WERI-Rb-1 (cell line): Measurements from ENCODE around the gene STRAP.

Experiments
- DNase-seq: peaks from one replicate; pipeline ENCODE4 v3.0.0-alpha.2; 2020
- H3K27ac ChIP-seq: fragments of 250-450 bp; sonication (Bioruptor Pico); 2 replicates; pipeline ENCODE4 v1.5.1; 2020; ENCODE audit warnings: mild to moderate bottlenecking, moderate library complexity
- H3K27me3 ChIP-seq: fragments of 250-450 bp; sonication (Bioruptor Pico); 2 replicates; pipeline ENCODE4 v1.5.1; 2021; ENCODE audit warnings: mild to moderate bottlenecking, low read depth, moderate library complexity; ENCODE audit not compliant: insufficient read depth, severe bottlenecking
- H3K36me3 ChIP-seq: fragments of 250-450 bp; sonication (Bioruptor Pico); 2 replicates; pipeline ENCODE4 v1.5.1; 2020; ENCODE audit warnings: mild to moderate bottlenecking, moderate library complexity
- H3K4me3 ChIP-seq: 2 replicates; pipeline ENCODE4 v1.5.1; 2011; ENCODE audit warnings: low read depth, mild to moderate bottlenecking, control low read depth, low read length
- H3K9me3 ChIP-seq: fragments of 250-450 bp; sonication (Bioruptor Pico); 2 replicates; pipeline ENCODE4 v1.5.1; 2021; ENCODE audit warnings: mild to moderate bottlenecking, moderate library complexity; ENCODE audit not compliant: severe bottlenecking
- CTCF ChIP-seq: IDR thresholded peaks from 2 replicates; pipeline ENCODE4 v1.5.1; 2011; ENCODE audit warnings: low read depth, mild to moderate bottlenecking, control low read depth, inconsistent platforms, low read length

Gene STRAP

GRCh38 chr12:15918066-15918465 lies 35.9 kb downstream of the STRAP start:
- DNase-seq, result peak; percentile 39
- H3K27me3 ChIP-seq, result no peaks in the 10 kb centered on the region
- H3K36me3 ChIP-seq, result no peaks in the 10 kb centered on the region; the same call in none of the 2 replicates
- H3K27ac ChIP-seq, result no peak overlapping the region; the same call in 1 of the 2 replicates
- no peak overlapping the region for H3K4me3 ChIP-seq
- H3K9me3 ChIP-seq, result no peaks in the 10 kb centered on the region
- TF ChIP-seq CTCF, result no peak

- no peak for DNase-seq
- H3K36me3 ChIP-seq, result no peaks in the 10 kb centered on the region; the same call in none of the 2 replicates
- no peak overlapping the region for H3K4me3 ChIP-seq
- H3K27ac ChIP-seq, result no peak overlapping the region
- TF ChIP-seq CTCF, result no peak
- H3K9me3 ChIP-seq, result no peaks in the 10 kb centered on the region
- no peaks in the 10 kb centered on the region for H3K27me3 ChIP-seq
Observed at GRCh38 chr12:15919418-15919817, 37.2 kb downstream of the STRAP start.

GRCh38 chr12:15924956-15925355 lies 42.8 kb downstream of the STRAP start:
- no peaks in the 10 kb centered on the region; the same call in 1 of the 2 replicates for H3K36me3 ChIP-seq

GRCh38 chr12:15928346-15928745 lies 46.2 kb downstream of the STRAP start:
- no peaks in the 10 kb centered on the region for H3K9me3 ChIP-seq
- TF ChIP-seq CTCF, result no peak
- H3K27me3 ChIP-seq, result no peaks in the 10 kb centered on the region
- H3K36me3 ChIP-seq, result no peaks in the 10 kb centered on the region; the same call in none of the 2 replicates
- H3K27ac ChIP-seq, result no peak overlapping the region
- DNase-seq, result no peak
- H3K4me3 ChIP-seq, result no peak overlapping the region

More at GRCh38 chr12:15924956-15925355, 42.8 kb downstream of the STRAP start:
- TF ChIP-seq CTCF, result no peak
- H3K27ac ChIP-seq, result no peak overlapping the region
- H3K9me3 ChIP-seq, result no peaks in the 10 kb centered on the region
- no peaks in the 10 kb centered on the region for H3K27me3 ChIP-seq
- H3K4me3 ChIP-seq, result no peak overlapping the region
- DNase-seq, result no peak

- Histone ChIP-seq H3K27ac (no peak overlapping the region), H3K9me3 (no peaks in the 10 kb centered on the region), H3K36me3 (no peaks in the 10 kb centered on the region; the same call in none of the 2 replicates), H3K27me3 (no peaks in the 10 kb centered on the region), H3K4me3 (no peak overlapping the region)
- DNase-seq, result no peak
- no peak for TF ChIP-seq CTCF
Observed at GRCh38 chr12:15928870-15929571, 46.8 kb downstream of the STRAP start.

- Histone ChIP-seq H3K27ac (no peak overlapping the region), H3K36me3 (no peaks in the 10 kb centered on the region; the same call in none of the 2 replicates), H3K4me3 (no peak overlapping the region), H3K9me3 (no peaks in the 10 kb centered on the region), H3K27me3 (no peaks in the 10 kb centered on the region)
- peak; percentile 10; the same call in 1 of the 2 replicates for TF ChIP-seq CTCF
- peak; percentile 21 for DNase-seq
Observed at GRCh38 chr12:15931590-15932053, 49.4 kb downstream of the STRAP start.
